Loucy (cell line): ENCODE data around the gene AIFM2.

Source experiments
- H2AFZ ChIP-seq: fragments of 200-600 bp; sonication (generic); 2 replicates; pipeline ENCODE4 v1.6.0; 2016; ENCODE audit warnings: antibody characterized with exemption, mild to moderate bottlenecking, low read length, moderate library complexity
- H3F3A ChIP-seq: fragments of 200-600 bp; 2 replicates; pipeline ENCODE4 v1.6.0; 2016; ENCODE audit warnings: antibody characterized with exemption, low read depth, mild to moderate bottlenecking
- H3K27me3 ChIP-seq: fragments of 200-600 bp; sonication (generic); 2 replicates; pipeline ENCODE4 v1.6.1; 2014; ENCODE audit warnings: low read length, mild to moderate bottlenecking; ENCODE audit not compliant: insufficient read depth, poor library complexity, severe bottlenecking
- H3K36me3 ChIP-seq: fragments of 200-600 bp; sonication (generic); 2 replicates; pipeline ENCODE4 v1.6.1; 2016; ENCODE audit warnings: low read length; ENCODE audit not compliant: insufficient read depth
- H3K4me1 ChIP-seq: fragments of 200-600 bp; sonication (generic); 2 replicates; pipeline ENCODE4 v1.5.1; 2014; ENCODE audit warnings: low read length, mild to moderate bottlenecking; ENCODE audit not compliant: insufficient read depth, poor library complexity, severe bottlenecking
- H3K4me2 ChIP-seq: fragments of 200-600 bp; sonication (generic); 2 replicates; pipeline ENCODE4 v1.6.0; 2014; ENCODE audit warnings: antibody characterized with exemption, low read length, low read depth, mild to moderate bottlenecking; ENCODE audit not compliant: poor library complexity, severe bottlenecking
- H3K4me3 ChIP-seq: fragments of 200-600 bp; sonication (generic); 2 replicates; pipeline ENCODE4 v1.5.1; 2014; ENCODE audit warnings: low read length, mild to moderate bottlenecking, mixed read lengths; ENCODE audit not compliant: poor library complexity, severe bottlenecking
- H3K79me2 ChIP-seq: fragments of 200-600 bp; sonication (generic); 2 replicates; pipeline ENCODE4 v1.6.1; 2014; ENCODE audit warnings: low read length; ENCODE audit not compliant: insufficient read depth
- H3K9ac ChIP-seq: fragments of 200-600 bp; sonication (generic); 2 replicates; pipeline ENCODE4 v1.6.0; 2014; ENCODE audit warnings: mild to moderate bottlenecking, low read depth, low read length, moderate library complexity; ENCODE audit not compliant: poor library complexity, severe bottlenecking
- H3K9me2 ChIP-seq: fragments of 200-600 bp; sonication (generic); replicated peaks from 2 replicates; pipeline ENCODE4 v1.6.1; 2016; ENCODE audit warnings: low read depth, low read length, mixed read lengths
- H3K9me3 ChIP-seq: fragments of 200-600 bp; sonication (generic); 2 replicates; pipeline ENCODE4 v1.6.1; 2014; ENCODE audit warnings: mild to moderate bottlenecking, antibody characterized with exemption, low read length, low read depth; ENCODE audit not compliant: insufficient read depth
- H4K20me1 ChIP-seq: fragments of 200-600 bp; sonication (generic); 2 replicates; pipeline ENCODE4 v1.6.0; 2014; ENCODE audit warnings: antibody characterized with exemption, low read length, mild to moderate bottlenecking; ENCODE audit not compliant: insufficient read depth, poor library complexity, severe bottlenecking
- CTCF ChIP-seq: fragments of 200-600 bp; sonication (generic); conservative IDR thresholded peaks from 2 replicates; pipeline ENCODE4 v1.5.1; 2014; ENCODE audit warnings: mild to moderate bottlenecking, antibody characterized with exemption, low read length
- EZH2phosphoT487 ChIP-seq: fragments of 200-600 bp; IDR thresholded peaks from 2 replicates; pipeline ENCODE4 v1.6.1; 2018; ENCODE audit warnings: antibody characterized with exemption, mild to moderate bottlenecking, moderate library complexity, borderline replicate concordance

The AIFM2 gene

GRCh38 chr10:70088308-70088698 lies 44.3 kb downstream of the AIFM2 start:
- H3F3A ChIP-seq: no peaks in the 10 kb centered on the region
- H3K36me3 ChIP-seq: no peaks in the 10 kb centered on the region
- TF ChIP-seq CTCF (no peak), EZH2phosphoT487 (no peak)
- H3K4me1 ChIP-seq: peaks cover 15% of the 10 kb centered on the region
- H3K4me3 ChIP-seq: no peak overlapping the region
- H2AFZ ChIP-seq: no peak overlapping the region
- H3K79me2 ChIP-seq: no peaks in the 10 kb centered on the region
- no peak overlapping the region for H3K9ac ChIP-seq
- no peaks in the 10 kb centered on the region for H4K20me1 ChIP-seq
- H3K27me3 ChIP-seq: no peaks in the 10 kb centered on the region
- no peaks in the 10 kb centered on the region for H3K9me2 ChIP-seq
- no peaks in the 10 kb centered on the region for H3K9me3 ChIP-seq
- H3K4me2 ChIP-seq: no peak overlapping the region

GRCh38 chr10:70087616-70088307 lies 44.9 kb downstream of the AIFM2 start:
- Histone ChIP-seq H3F3A (no peaks in the 10 kb centered on the region), H3K27me3 (no peaks in the 10 kb centered on the region), H3K36me3 (no peaks in the 10 kb centered on the region), H2AFZ (no peak overlapping the region), H3K9ac (no peak overlapping the region), H3K79me2 (no peaks in the 10 kb centered on the region), H4K20me1 (no peaks in the 10 kb centered on the region), H3K4me2 (no peak overlapping the region), H3K4me1 (peaks cover 10% of the 10 kb centered on the region), H3K9me3 (no peaks in the 10 kb centered on the region), H3K4me3 (no peak overlapping the region), H3K9me2 (no peaks in the 10 kb centered on the region)
- TF ChIP-seq EZH2phosphoT487: no peak
- no peak for TF ChIP-seq CTCF

GRCh38 chr10:70085975-70086613 lies 46.5 kb downstream of the AIFM2 start:
- Histone ChIP-seq H3K4me2 (no peak overlapping the region), H3K4me1 (no peaks in the 10 kb centered on the region), H3K9me3 (no peaks in the 10 kb centered on the region), H3K9ac (no peak overlapping the region), H4K20me1 (no peaks in the 10 kb centered on the region), H3K79me2 (no peaks in the 10 kb centered on the region), H3K9me2 (no peaks in the 10 kb centered on the region), H3K4me3 (no peak overlapping the region), H3K36me3 (no peaks in the 10 kb centered on the region), H2AFZ (no peak overlapping the region), H3F3A (no peaks in the 10 kb centered on the region), H3K27me3 (no peaks in the 10 kb centered on the region)
- no peak for TF ChIP-seq EZH2phosphoT487
- TF ChIP-seq CTCF: no peak
